ENCODE data around the gene ETV3L. TPM values are rescaled to one million over a fixed set of nuclear protein-coding genes. Genes with fewer than 3 reads are reported as not detected.

ETV3L gene
- not detected in 5 replicates for total RNA-seq (2022; extraction: Qiagen RNA extraction)

GRCh38 chr1:157099633-157100009, at the start of gene ETV3L:
Gene ETV3L (minus strand): TSS chr1:157099808. CDS start chr1:157099523, 285 bp downstream.

GRCh38 chr1:157138220-157139051, 38.8 kb upstream of the ETV3L start, which contains the start of gene ETV3:
Gene ETV3 (minus strand): TSS chr1:157138395. CDS start chr1:157136352, 2,043 bp downstream.

GRCh38 chr1:157045250-157046218, 54.1 kb downstream of the ETV3L start, which contains the start of gene ARHGEF11:
Gene ARHGEF11 (minus strand): TSS chr1:157045742. CDS start chr1:157044330, 1,412 bp downstream.

Other genes with a start within 250 kb of the ETV3L start
- gene INSRR, start 240.7 kb downstream of the ETV3L start, total RNA-seq (2022; extraction: Qiagen RNA extraction), result not detected in 5 replicates
- 0.08 to 0.18 TPM (median 0.13 TPM) in 3 of 5 replicates, not detected in the others for gene NTRK1, start 238.9 kb downstream of the ETV3L start, total RNA-seq (2022; extraction: Qiagen RNA extraction)
- 6.3 to 8.1 TPM (median 7.2 TPM) in 5 replicates for gene PEAR1, start 206.1 kb downstream of the ETV3L start, total RNA-seq (2022; extraction: Qiagen RNA extraction)
- 0.14 to 0.33 TPM (median 0.18 TPM) in 4 of 5 replicates, not detected in the other for gene LRRC71, start 179.2 kb downstream of the ETV3L start, total RNA-seq (2022; extraction: Qiagen RNA extraction)
- 15.1 to 17.7 TPM (median 17.3 TPM) in 5 replicates for gene ARHGEF11, start 54.1 kb downstream of the ETV3L start, total RNA-seq (2022; extraction: Qiagen RNA extraction)
- gene ETV3, start 38.6 kb upstream of the ETV3L start, total RNA-seq (2022; extraction: Qiagen RNA extraction), result 9.5 to 12.8 TPM (median 10.1 TPM) in 5 replicates